H9 (cell line): ENCODE results near the gene SLC34A3. TPM values are rescaled to one million over a fixed set of nuclear protein-coding genes. Genes with fewer than 3 reads are reported as not detected.

Experiments used
- DNase-seq: peaks from one replicate; pipeline ENCODE4 v3.0.0-alpha.2; 2017
- H2AFZ ChIP-seq: one replicate; pipeline ENCODE4 v1.6.1; 2013; ENCODE audit warnings: mild to moderate bottlenecking, low read length, control low read depth, moderate library complexity
- H2AK5ac ChIP-seq: 2 replicates; pipeline ENCODE4 v1.6.1; 2013; ENCODE audit warnings: low read length, control low read depth, mixed read lengths; ENCODE audit not compliant: insufficient read length
- H2BK120ac ChIP-seq: one replicate; pipeline ENCODE4 v1.6.1; 2013; ENCODE audit warnings: low read depth, mild to moderate bottlenecking, low read length, control low read depth, inconsistent platforms; ENCODE audit not compliant: poor library complexity, severe bottlenecking
- H2BK12ac ChIP-seq: 2 replicates; pipeline ENCODE4 v1.6.1; 2013; ENCODE audit warnings: low read length, control low read depth, mixed read lengths, low read depth; ENCODE audit not compliant: insufficient read length
- H2BK15ac ChIP-seq: 2 replicates; pipeline ENCODE4 v1.6.1; 2013; ENCODE audit warnings: low read depth, low read length, control low read depth
- H2BK20ac ChIP-seq: one replicate; pipeline ENCODE4 v1.6.1; 2013; ENCODE audit warnings: low read depth, mild to moderate bottlenecking, low read length, control low read depth, inconsistent platforms; ENCODE audit not compliant: poor library complexity, severe bottlenecking
- H2BK5ac ChIP-seq: 2 replicates; pipeline ENCODE4 v1.6.1; 2013; ENCODE audit warnings: low read length, control low read depth, mixed read lengths; ENCODE audit not compliant: insufficient read length
- H3K14ac ChIP-seq: 2 replicates; pipeline ENCODE4 v1.6.1; 2013; ENCODE audit warnings: low read length, control low read depth; ENCODE audit not compliant: insufficient read depth
- H3K18ac ChIP-seq: 2 replicates; pipeline ENCODE4 v1.6.1; 2013; ENCODE audit warnings: low read depth, mild to moderate bottlenecking, mixed read lengths, low read length, control low read depth; ENCODE audit not compliant: insufficient read length
- H3K23ac ChIP-seq: 2 replicates; pipeline ENCODE4 v1.6.1; 2013; ENCODE audit warnings: low read length, control low read depth, mixed read lengths, low read depth; ENCODE audit not compliant: insufficient read length
- H3K23me2 ChIP-seq: 2 replicates; pipeline ENCODE4 v1.6.1; 2013; ENCODE audit warnings: low read depth, mild to moderate bottlenecking, mixed read lengths, low read length, control low read depth; ENCODE audit not compliant: insufficient read length, poor library complexity, severe bottlenecking
- H3K27ac ChIP-seq: 2 replicates; pipeline ENCODE4 v1.5.1; 2013; ENCODE audit warnings: low read length, control low read depth, mixed read lengths, low read depth; ENCODE audit not compliant: insufficient read length
- H3K27me3 ChIP-seq: 2 replicates; pipeline ENCODE4 v1.6.1; 2013; ENCODE audit warnings: low read length, control low read depth, inconsistent platforms; ENCODE audit not compliant: insufficient read depth
- H3K4ac ChIP-seq: 2 replicates; pipeline ENCODE4 v1.6.1; 2013; ENCODE audit warnings: low read depth, mild to moderate bottlenecking, control low read depth, inconsistent platforms, low read length, moderate library complexity
- H3K4me1 ChIP-seq: 2 replicates; pipeline ENCODE4 v1.6.1; 2013; ENCODE audit warnings: low read length, control low read depth, inconsistent platforms; ENCODE audit not compliant: insufficient read depth
- H3K4me2 ChIP-seq: 2 replicates; pipeline ENCODE4 v1.6.1; 2013; ENCODE audit warnings: low read length, control low read depth, mixed read lengths; ENCODE audit not compliant: insufficient read length, insufficient read depth
- H3K56ac ChIP-seq: 2 replicates; pipeline ENCODE4 v1.6.1; 2013; ENCODE audit warnings: low read depth, mild to moderate bottlenecking, mixed read lengths, low read length, control low read depth; ENCODE audit not compliant: insufficient read length
- H3K79me1 ChIP-seq: 2 replicates; pipeline ENCODE4 v1.6.1; 2013; ENCODE audit warnings: low read depth, mild to moderate bottlenecking, moderate library complexity, low read length, control low read depth, inconsistent platforms; ENCODE audit not compliant: insufficient read depth, poor library complexity, severe bottlenecking
- H3K79me2 ChIP-seq: 2 replicates; pipeline ENCODE4 v1.6.1; 2013; ENCODE audit warnings: low read length, control low read depth, inconsistent platforms; ENCODE audit not compliant: insufficient read depth
- H3K9ac ChIP-seq: 2 replicates; pipeline ENCODE4 v1.6.1; 2013; ENCODE audit warnings: low read length, control low read depth, mixed read lengths; ENCODE audit not compliant: insufficient read length; ENCODE audit errors: extremely low read depth
- H3K9me3 ChIP-seq: one replicate; pipeline ENCODE4 v1.6.1; 2013; ENCODE audit warnings: low read depth, low read length, inconsistent platforms; ENCODE audit not compliant: control insufficient read depth
- H3T11ph ChIP-seq: one replicate; pipeline ENCODE4 v1.6.1; 2013; ENCODE audit warnings: mild to moderate bottlenecking, low read length, control low read depth, inconsistent platforms
- H4K20me1 ChIP-seq: one replicate; pipeline ENCODE4 v1.6.1; 2013; ENCODE audit not compliant: control insufficient read depth, insufficient read length, insufficient read depth
- H4K5ac ChIP-seq: 2 replicates; pipeline ENCODE4 v1.6.1; 2013; ENCODE audit warnings: low read depth, mild to moderate bottlenecking, mixed read lengths, low read length, control low read depth; ENCODE audit not compliant: insufficient read length
- H4K8ac ChIP-seq: replicated peaks from 2 replicates; pipeline ENCODE4 v1.6.1; 2013; ENCODE audit warnings: low read length, control low read depth, mixed read lengths, low read depth; ENCODE audit not compliant: insufficient read length
- H4K91ac ChIP-seq: 2 replicates; pipeline ENCODE4 v1.6.1; 2013; ENCODE audit warnings: low read depth, mild to moderate bottlenecking, moderate library complexity, mixed read lengths, low read length, control low read depth; ENCODE audit not compliant: insufficient read length
- H3K27ac Mint-ChIP-seq, 3 experiments: 2 replicates in 2 of 3; 3 replicates in 1 of 3; pipeline ENCODE4 v1.8.0; 2020 to 2021; ENCODE audit warnings: mixed read lengths in 3 of 3, mild to moderate bottlenecking in 1 of 3, moderate library complexity in 1 of 3
- H3K27me3 Mint-ChIP-seq: 2 replicates; pipeline ENCODE4 v1.8.0; 2021; ENCODE audit warnings: low read depth, mild to moderate bottlenecking, moderate library complexity, mixed read lengths
- H3K36me3 Mint-ChIP-seq, 3 experiments: 2 replicates in 2 of 3; 3 replicates in 1 of 3; pipeline ENCODE4 v1.8.0; 2020 to 2021; ENCODE audit warnings: low read depth in 3 of 3, mixed read lengths in 3 of 3; ENCODE audit not compliant: insufficient read depth in 1 of 3
- H3K4me1 Mint-ChIP-seq, 2 experiments: 2 replicates each; pipeline ENCODE4 v1.8.0; 2020; ENCODE audit warnings: mixed read lengths in 2 of 2
- H3K4me3 Mint-ChIP-seq, 2 experiments: 2 replicates in 1 of 2; 3 replicates in 1 of 2; pipeline ENCODE4 v1.8.0; 2020 to 2021; ENCODE audit warnings: mild to moderate bottlenecking in 2 of 2, mixed read lengths in 2 of 2, moderate library complexity in 1 of 2
- H3K9me3 Mint-ChIP-seq, 2 experiments: 2 replicates in 1 of 2; 3 replicates in 1 of 2; pipeline ENCODE4 v1.8.0; 2020; ENCODE audit warnings: mild to moderate bottlenecking in 2 of 2, mixed read lengths in 2 of 2, moderate library complexity in 1 of 2
- CTCF ChIP-seq: fragments of 200-600 bp; sonication (generic); conservative IDR thresholded peaks from 3 replicates; pipeline ENCODE4 v1.8.0; 2021; ENCODE audit warnings: antibody characterized with exemption, mild to moderate bottlenecking
- WGBS: extraction: QIAGEN DNeasy Blood & Tissue Kit; methylation state at CpG from one replicate; pipeline ENCODE4 v1.1.7; 2013; ENCODE audit warnings: missing lambda C conversion rate, low lambda C conversion rate, mixed read lengths; ENCODE audit not compliant: insufficient read length; ENCODE audit errors: extremely low coverage; 5-methylcytosine and 5-hydroxymethylcytosine counted together
- total RNA-seq: library from RNA; stranded (reverse); gene quantifications from 2 replicates; pipeline ENCODE4 v1.2.1, GENCODE V29; 2021

The SLC34A3 gene
- total RNA-seq, 1 experiment from 2014 or later: not detected

- no peak for TF ChIP-seq CTCF
- no peak overlapping the region for H3K56ac ChIP-seq
- Mint-ChIP-seq H3K9me3 (no peaks in the 10 kb centered on the region), H3K4me1 (peaks cover 15 to 37% of the 10 kb centered on the region in 2 experiments), H3K36me3 (peaks cover 0 to 6% (median 0%) of the 10 kb centered on the region in 3 experiments; a peak in 5 of 7 replicates), H3K27ac (peak overlapping the region; percentile 18 to 82 (median 66); a peak in 1 of 7 replicates), H3K27me3 (peaks cover 2% of the 10 kb centered on the region; the same call in 1 of the 2 replicates), H3K4me3 (peak overlapping the region; percentile 76 to 85)
- peaks cover 12% of the 10 kb centered on the region; the same call in 1 of the 2 replicates for H3K79me2 ChIP-seq
- no peak overlapping the region for H2AK5ac ChIP-seq
- H4K5ac ChIP-seq: no peak overlapping the region
- no peak overlapping the region for H2BK120ac ChIP-seq
- H3K4me1 ChIP-seq: no peaks in the 10 kb centered on the region; the same call in 1 of the 2 replicates
- H3T11ph ChIP-seq: no peak overlapping the region
- no peak overlapping the region for H2BK20ac ChIP-seq
- WGBS: no CpG with 5 or more reads among the region's 23 CpGs
- no peak overlapping the region for H2BK5ac ChIP-seq
- H3K27me3 ChIP-seq: no peaks in the 10 kb centered on the region
- H4K91ac ChIP-seq: no peak overlapping the region
- peak overlapping the region; percentile 67 for H3K9ac ChIP-seq
- H4K20me1 ChIP-seq: no peaks in the 10 kb centered on the region
- H4K8ac ChIP-seq: no peak overlapping the region
- H3K4me2 ChIP-seq: peak overlapping the region; percentile 65
- H3K27ac ChIP-seq: no peak overlapping the region
- H3K14ac ChIP-seq: peak overlapping the region; percentile 86; the same call in 1 of the 2 replicates
- H3K23ac ChIP-seq: no peak overlapping the region
- H3K23me2 ChIP-seq: peaks cover 8% of the 10 kb centered on the region
- no peak overlapping the region for H3K4ac ChIP-seq
- no peak for DNase-seq
- no peak overlapping the region for H2BK12ac ChIP-seq
- no peaks in the 10 kb centered on the region for H3K9me3 ChIP-seq
- no peak overlapping the region for H2BK15ac ChIP-seq
- H3K79me1 ChIP-seq: peaks cover 16% of the 10 kb centered on the region
- H3K18ac ChIP-seq: peak overlapping the region; percentile 52
- H2AFZ ChIP-seq: no peak overlapping the region
Observed at GRCh38 chr9:137201205-137201868, 29.4 kb upstream of the SLC34A3 start.
